ENCODE data around the gene MTHFD2.

The MTHFD2 gene

GRCh38 chr2:74260495-74260894, 62.1 kb downstream of the MTHFD2 start:
- no peaks in the 10 kb centered on the region for H3K9me3 ChIP-seq (ENCODE audit: insufficient read depth, low read depth, low read length)

GRCh38 chr2:74261204-74261864, 62.9 kb downstream of the MTHFD2 start:
- no peaks in the 10 kb centered on the region for H3K9me2 ChIP-seq (replicated peaks; ENCODE audit: low read depth, low read length)

More at GRCh38 chr2:74260495-74260894, 62.1 kb downstream of the MTHFD2 start:
- no peak for TF ChIP-seq CTCF (conservative IDR thresholded peaks at IDR 0.05; ENCODE audit: low read length)
- no peaks in the 10 kb centered on the region for H4K20me1 ChIP-seq (ENCODE audit: insufficient read depth, low read length, poor library complexity, severe bottlenecking)
- no peaks in the 10 kb centered on the region for H3K4me1 ChIP-seq (ENCODE audit: insufficient read depth, low read length, poor library complexity, severe bottlenecking)
- no peak overlapping the region for H3K4me3 ChIP-seq (ENCODE audit: low read length, poor library complexity, severe bottlenecking)
- no peaks in the 10 kb centered on the region for H3K9me2 ChIP-seq (replicated peaks; ENCODE audit: low read depth, low read length)
- no peaks in the 10 kb centered on the region for H3K36me3 ChIP-seq (ENCODE audit: insufficient read depth, low read length)
- H3F3A ChIP-seq (ENCODE audit: low read depth) = no peaks in the 10 kb centered on the region
- no peaks in the 10 kb centered on the region for H3K27me3 ChIP-seq (ENCODE audit: insufficient read depth, low read length, poor library complexity, severe bottlenecking)
- no peaks in the 10 kb centered on the region for H3K79me2 ChIP-seq (ENCODE audit: insufficient read depth, low read length)
- H3K4me2 ChIP-seq (ENCODE audit: low read depth, low read length, poor library complexity, severe bottlenecking) = no peak overlapping the region
- H3K9ac ChIP-seq (ENCODE audit: low read depth, low read length, poor library complexity, severe bottlenecking) = no peak overlapping the region
- H2AFZ ChIP-seq (ENCODE audit: low read length) = no peak overlapping the region

GRCh38 chr2:74262681-74263080, 64.3 kb downstream of the MTHFD2 start:
- H3K4me3 ChIP-seq (ENCODE audit: low read length, poor library complexity, severe bottlenecking) = no peak overlapping the region
- no peaks in the 10 kb centered on the region for H4K20me1 ChIP-seq (ENCODE audit: insufficient read depth, low read length, poor library complexity, severe bottlenecking)
- no peaks in the 10 kb centered on the region for H3K9me3 ChIP-seq (ENCODE audit: insufficient read depth, low read depth, low read length)
- H3K9me2 ChIP-seq (replicated peaks; ENCODE audit: low read depth, low read length) = no peaks in the 10 kb centered on the region
- H3F3A ChIP-seq (ENCODE audit: low read depth) = no peaks in the 10 kb centered on the region
- no peaks in the 10 kb centered on the region for H3K36me3 ChIP-seq (ENCODE audit: insufficient read depth, low read length)
- no peaks in the 10 kb centered on the region for H3K27me3 ChIP-seq (ENCODE audit: insufficient read depth, low read length, poor library complexity, severe bottlenecking)
- H2AFZ ChIP-seq (ENCODE audit: low read length) = no peak overlapping the region
- no peak overlapping the region for H3K4me2 ChIP-seq (ENCODE audit: low read depth, low read length, poor library complexity, severe bottlenecking)
- H3K4me1 ChIP-seq (ENCODE audit: insufficient read depth, low read length, poor library complexity, severe bottlenecking) = peaks cover 6% of the 10 kb centered on the region
- H3K9ac ChIP-seq (ENCODE audit: low read depth, low read length, poor library complexity, severe bottlenecking) = no peak overlapping the region
- H3K79me2 ChIP-seq (ENCODE audit: insufficient read depth, low read length) = no peaks in the 10 kb centered on the region
- TF ChIP-seq CTCF (conservative IDR thresholded peaks at IDR 0.05; ENCODE audit: low read length) (no peak), EZH2phosphoT487 (IDR thresholded peaks at IDR 0.05; ENCODE audit: borderline replicate concordance) (no peak)

More at GRCh38 chr2:74261204-74261864, 62.9 kb downstream of the MTHFD2 start:
- TF ChIP-seq EZH2phosphoT487 (IDR thresholded peaks at IDR 0.05; ENCODE audit: borderline replicate concordance) (no peak), CTCF (conservative IDR thresholded peaks at IDR 0.05; ENCODE audit: low read length) (0 out of 2 replicates have a peak, but pooled peaks have one; percentile 10)
- Histone ChIP-seq H3K36me3 (ENCODE audit: insufficient read depth, low read length) (no peaks in the 10 kb centered on the region), H3K9me3 (ENCODE audit: insufficient read depth, low read depth, low read length) (no peaks in the 10 kb centered on the region), H4K20me1 (ENCODE audit: insufficient read depth, low read length, poor library complexity, severe bottlenecking) (no peaks in the 10 kb centered on the region), H3K4me1 (ENCODE audit: insufficient read depth, low read length, poor library complexity, severe bottlenecking) (no peaks in the 10 kb centered on the region), H3F3A (ENCODE audit: low read depth) (no peaks in the 10 kb centered on the region), H3K79me2 (ENCODE audit: insufficient read depth, low read length) (no peaks in the 10 kb centered on the region), H3K9ac (ENCODE audit: low read depth, low read length, poor library complexity, severe bottlenecking) (no peak overlapping the region), H2AFZ (ENCODE audit: low read length) (no peak overlapping the region), H3K4me2 (ENCODE audit: low read depth, low read length, poor library complexity, severe bottlenecking) (no peak overlapping the region), H3K4me3 (ENCODE audit: low read length, poor library complexity, severe bottlenecking) (no peak overlapping the region), H3K27me3 (ENCODE audit: insufficient read depth, low read length, poor library complexity, severe bottlenecking) (no peaks in the 10 kb centered on the region)

Data from Loucy (cell line).